ENCODE measurements around the gene CTXN1.
A peak's percentile ranks its signal among the peaks of the same experiment; 100 is the strongest.

CTXN1 gene

GRCh38 chr19:7905268-7905667 is 20.7 kb downstream of the CTXN1 start:
- Histone ChIP-seq H3K27me3 (ENCODE audit: control insufficient read depth, insufficient read depth, low read length) (no peaks in the 10 kb centered on the region), H3K4me3 (ENCODE audit: low read length) (peak overlapping the region; percentile 81), H3K4me1 (ENCODE audit: control insufficient read depth, insufficient read depth, low read length) (peaks cover 16% of the 10 kb centered on the region), H3K27ac (ENCODE audit: low read depth, low read length) (no peak overlapping the region), H3K36me3 (ENCODE audit: control insufficient read depth, insufficient read depth, low read length) (peaks cover under 1% of the 10 kb centered on the region), H3K9ac (ENCODE audit: low read length) (no peak overlapping the region)

GRCh38 chr19:7904074-7905020 is 21.6 kb downstream of the CTXN1 start:
- Histone ChIP-seq H3K4me1 (ENCODE audit: control insufficient read depth, insufficient read depth, low read length) (peaks cover 16% of the 10 kb centered on the region), H3K27ac (ENCODE audit: low read depth, low read length) (peak overlapping the region; percentile 82)

DNA sequence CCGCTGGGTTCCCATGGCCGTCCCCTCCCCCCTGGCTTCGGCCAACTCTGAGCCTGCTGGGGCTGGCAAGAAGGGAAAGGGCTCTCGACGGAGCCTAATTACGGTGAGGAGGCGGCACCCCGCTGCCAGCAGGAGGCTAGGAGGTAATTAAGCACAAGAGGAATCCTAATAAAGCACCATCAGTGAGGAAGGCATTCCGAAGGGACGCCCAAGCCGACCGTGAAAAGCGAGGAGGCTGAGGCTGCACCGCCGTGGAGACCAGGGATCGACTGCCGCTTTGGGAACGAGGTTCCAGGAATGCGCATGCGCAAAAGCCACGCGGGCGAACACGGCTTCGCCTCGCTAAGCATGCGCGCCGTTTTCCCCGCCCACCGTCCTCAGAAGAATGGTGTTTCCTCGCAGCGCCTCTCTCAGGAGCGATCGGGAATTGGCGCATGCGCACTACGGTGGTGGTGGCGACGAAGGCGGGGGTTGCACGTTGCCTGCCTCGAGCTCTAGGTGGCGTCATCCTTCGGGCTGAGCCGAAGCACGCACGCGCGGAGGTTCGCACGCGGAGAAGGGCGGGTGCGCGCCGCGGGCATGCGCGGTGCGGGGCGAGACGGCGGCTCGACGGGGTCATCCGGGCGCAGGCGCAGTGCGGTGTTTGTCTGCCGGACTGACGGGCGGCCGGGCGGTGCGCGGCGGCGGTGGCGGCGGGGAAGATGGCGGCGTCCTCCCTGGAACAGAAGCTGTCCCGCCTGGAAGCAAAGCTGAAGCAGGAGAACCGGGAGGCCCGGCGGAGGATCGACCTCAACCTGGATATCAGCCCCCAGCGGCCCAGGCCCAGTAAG is 22.5 kb downstream of the CTXN1 start, which contains the start of gene MAP2K7:
TSS of gene MAP2K7 (plus strand) at position 634 of the 830 bp plus-strand sequence. CDS start at position 702, 68 bp downstream.
- Histone ChIP-seq H3K4me3 (ENCODE audit: low read length) (peak within 1 kb of the TSS; percentile 89), H3K27ac (ENCODE audit: low read depth, low read length) (peak within 1 kb of the TSS; percentile 86), H3K4me1 (ENCODE audit: control insufficient read depth, insufficient read depth, low read length) (peaks cover 16% of the 10 kb centered on the region), H3K27me3 (ENCODE audit: control insufficient read depth, insufficient read depth, low read length) (no peaks in the 10 kb centered on the region), H3K9ac (ENCODE audit: low read length) (peak within 1 kb of the TSS; percentile 82), H3K36me3 (ENCODE audit: control insufficient read depth, insufficient read depth, low read length) (no peaks in the 10 kb centered on the region)

More at GRCh38 chr19:7904074-7905020, 21.6 kb downstream of the CTXN1 start:
- Histone ChIP-seq H3K36me3 (ENCODE audit: control insufficient read depth, insufficient read depth, low read length) (no peaks in the 10 kb centered on the region), H3K9ac (ENCODE audit: low read length) (peak overlapping the region; percentile 46), H3K4me3 (ENCODE audit: low read length) (peak overlapping the region; percentile 81), H3K27me3 (ENCODE audit: control insufficient read depth, insufficient read depth, low read length) (no peaks in the 10 kb centered on the region)

- Histone ChIP-seq H3K27ac (ENCODE audit: low read depth, low read length) (peak overlapping the region; percentile 86), H3K4me3 (ENCODE audit: low read length) (peak overlapping the region; percentile 89), H3K9ac (ENCODE audit: low read length) (peak overlapping the region; percentile 82), H3K36me3 (ENCODE audit: control insufficient read depth, insufficient read depth, low read length) (no peaks in the 10 kb centered on the region), H3K27me3 (ENCODE audit: control insufficient read depth, insufficient read depth, low read length) (no peaks in the 10 kb centered on the region), H3K4me1 (ENCODE audit: control insufficient read depth, insufficient read depth, low read length) (peaks cover 16% of the 10 kb centered on the region)
These were observed 23.1 kb downstream of the CTXN1 start for GRCh38 chr19:7902796-7903243.

- no peak overlapping the region for H3K9ac ChIP-seq (ENCODE audit: low read length)
- H3K27ac ChIP-seq (ENCODE audit: low read depth, low read length), result no peak overlapping the region
- H3K4me1 ChIP-seq (ENCODE audit: control insufficient read depth, insufficient read depth, low read length), result peaks cover 16% of the 10 kb centered on the region
- H3K36me3 ChIP-seq (ENCODE audit: control insufficient read depth, insufficient read depth, low read length), result no peaks in the 10 kb centered on the region
- H3K4me3 ChIP-seq (ENCODE audit: low read length), result no peak overlapping the region
- no peaks in the 10 kb centered on the region for H3K27me3 ChIP-seq (ENCODE audit: control insufficient read depth, insufficient read depth, low read length)
These were observed 24.6 kb downstream of the CTXN1 start for GRCh38 chr19:7901337-7901736.

- Histone ChIP-seq H3K9ac (ENCODE audit: low read length) (no peak overlapping the region), H3K4me3 (ENCODE audit: low read length) (no peak overlapping the region), H3K27me3 (ENCODE audit: control insufficient read depth, insufficient read depth, low read length) (no peaks in the 10 kb centered on the region), H3K27ac (ENCODE audit: low read depth, low read length) (no peak overlapping the region), H3K4me1 (ENCODE audit: control insufficient read depth, insufficient read depth, low read length) (peaks cover 16% of the 10 kb centered on the region), H3K36me3 (ENCODE audit: control insufficient read depth, insufficient read depth, low read length) (no peaks in the 10 kb centered on the region)
These were observed 25.0 kb downstream of the CTXN1 start for GRCh38 chr19:7900931-7901330.

GRCh38 chr19:7900401-7900870 is 25.5 kb downstream of the CTXN1 start:
- H3K4me3 ChIP-seq (ENCODE audit: low read length), result no peak overlapping the region
- H3K27me3 ChIP-seq (ENCODE audit: control insufficient read depth, insufficient read depth, low read length), result no peaks in the 10 kb centered on the region
- no peak overlapping the region for H3K27ac ChIP-seq (ENCODE audit: low read depth, low read length)
- peaks cover 16% of the 10 kb centered on the region for H3K4me1 ChIP-seq (ENCODE audit: control insufficient read depth, insufficient read depth, low read length)
- H3K36me3 ChIP-seq (ENCODE audit: control insufficient read depth, insufficient read depth, low read length), result no peaks in the 10 kb centered on the region
- H3K9ac ChIP-seq (ENCODE audit: low read length), result no peak overlapping the region

- H3K27ac ChIP-seq (ENCODE audit: low read depth, low read length), result no peak overlapping the region
- no peak overlapping the region for H3K4me3 ChIP-seq (ENCODE audit: low read length)
- no peaks in the 10 kb centered on the region for H3K36me3 ChIP-seq (ENCODE audit: control insufficient read depth, insufficient read depth, low read length)
- H3K9ac ChIP-seq (ENCODE audit: low read length), result no peak overlapping the region
- no peaks in the 10 kb centered on the region for H3K27me3 ChIP-seq (ENCODE audit: control insufficient read depth, insufficient read depth, low read length)
- peaks cover 11% of the 10 kb centered on the region for H3K4me1 ChIP-seq (ENCODE audit: control insufficient read depth, insufficient read depth, low read length)
These were observed 26.1 kb downstream of the CTXN1 start for GRCh38 chr19:7899751-7900378.

GRCh38 chr19:7898967-7899366 is 27.0 kb downstream of the CTXN1 start:
- Histone ChIP-seq H3K9ac (ENCODE audit: low read length) (no peak overlapping the region), H3K4me1 (ENCODE audit: control insufficient read depth, insufficient read depth, low read length) (peaks cover 6% of the 10 kb centered on the region), H3K36me3 (ENCODE audit: control insufficient read depth, insufficient read depth, low read length) (no peaks in the 10 kb centered on the region), H3K27me3 (ENCODE audit: control insufficient read depth, insufficient read depth, low read length) (no peaks in the 10 kb centered on the region), H3K4me3 (ENCODE audit: low read length) (no peak overlapping the region), H3K27ac (ENCODE audit: low read depth, low read length) (no peak overlapping the region)

DNA sequence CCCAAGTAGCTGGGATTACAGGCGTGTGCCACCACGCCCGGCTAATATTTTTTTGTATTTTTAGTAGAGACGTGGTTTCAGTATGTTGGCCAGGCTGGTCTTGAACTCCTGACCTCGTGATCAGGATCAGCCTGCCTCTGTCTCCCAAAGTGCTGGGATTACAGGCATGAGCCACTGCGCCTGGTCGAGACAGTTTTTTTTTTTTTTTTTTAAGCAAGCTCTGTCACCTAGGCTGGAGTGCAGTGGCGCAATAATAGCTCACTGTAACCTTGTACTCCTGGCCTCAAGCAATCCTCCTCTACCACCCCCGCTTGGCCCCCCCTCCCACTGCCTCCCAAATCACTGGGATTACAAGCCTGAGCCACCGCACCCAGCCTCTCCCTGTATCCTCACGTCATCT is 28.6 kb downstream of the CTXN1 start:
- H3K27ac ChIP-seq (ENCODE audit: low read depth, low read length), result no peak overlapping the region
- no peaks in the 10 kb centered on the region for H3K4me1 ChIP-seq (ENCODE audit: control insufficient read depth, insufficient read depth, low read length)
- no peaks in the 10 kb centered on the region for H3K27me3 ChIP-seq (ENCODE audit: control insufficient read depth, insufficient read depth, low read length)
- no peak overlapping the region for H3K9ac ChIP-seq (ENCODE audit: low read length)
- no peaks in the 10 kb centered on the region for H3K36me3 ChIP-seq (ENCODE audit: control insufficient read depth, insufficient read depth, low read length)
- no peak overlapping the region for H3K4me3 ChIP-seq (ENCODE audit: low read length)

GRCh38 chr19:7895565-7895964 is 30.4 kb downstream of the CTXN1 start:
- H3K27ac ChIP-seq (ENCODE audit: low read depth, low read length), result no peak overlapping the region
- no peak overlapping the region for H3K9ac ChIP-seq (ENCODE audit: low read length)
- H3K27me3 ChIP-seq (ENCODE audit: control insufficient read depth, insufficient read depth, low read length), result no peaks in the 10 kb centered on the region
- no peak overlapping the region for H3K4me3 ChIP-seq (ENCODE audit: low read length)
- no peaks in the 10 kb centered on the region for H3K4me1 ChIP-seq (ENCODE audit: control insufficient read depth, insufficient read depth, low read length)
- no peaks in the 10 kb centered on the region for H3K36me3 ChIP-seq (ENCODE audit: control insufficient read depth, insufficient read depth, low read length)
